Lung (tissue), 12 donors: ENCODE results near the gene DEAF1. TPM values are rescaled to one million over a fixed set of nuclear protein-coding genes. Genes with fewer than 3 reads are reported as not detected.

ENCODE experiments used
- ATAC-seq: fragments of 200-7000 bp; cut with Tn5 transposase; one replicate; pipeline ENCODE4 v1.9.1; 2020; ENCODE audit warnings: moderate number of reproducible peaks; ENCODE audit not compliant: insufficient read depth, low FRiP score
- DNase-seq, 3 donors: peaks; one replicate each; pipeline ENCODE4 v3.0.0-alpha.2; 2013 to 2017
- H3K27ac ChIP-seq, 2 donors: one replicate each; pipeline ENCODE4 v1.5.1; 2013; ENCODE audit warnings: mild to moderate bottlenecking in 2 of 2, moderate library complexity in 2 of 2, control low read depth in 1 of 2, inconsistent platforms in 1 of 2, low read depth in 1 of 2, low read length in 1 of 2
- H3K27me3 ChIP-seq, 3 donors: one replicate each; pipeline ENCODE4 v1.5.1; 2013; ENCODE audit warnings: low read length in 2 of 3; ENCODE audit not compliant: control insufficient read depth in 3 of 3, insufficient read depth in 3 of 3
- H3K36me3 ChIP-seq, 4 donors: one replicate each; pipeline ENCODE4 v1.5.1; 2013; ENCODE audit warnings: low read length in 4 of 4, mild to moderate bottlenecking in 1 of 4, moderate library complexity in 1 of 4; ENCODE audit not compliant: control insufficient read depth in 4 of 4, insufficient read depth in 4 of 4
- H3K4me1 ChIP-seq, 5 donors: one replicate each; pipeline ENCODE4 v1.5.1; 2013; ENCODE audit warnings: low read length in 5 of 5, mild to moderate bottlenecking in 2 of 5, moderate library complexity in 1 of 5; ENCODE audit not compliant: control insufficient read depth in 5 of 5, insufficient read depth in 5 of 5
- H3K4me3 ChIP-seq: one replicate; pipeline ENCODE4 v1.5.1; 2013; ENCODE audit warnings: mild to moderate bottlenecking, control low read depth, moderate library complexity
- H3K9ac ChIP-seq, 2 donors: one replicate each; pipeline ENCODE4 v1.5.1; 2013; ENCODE audit warnings: low read length in 2 of 2, control low read depth in 1 of 2; ENCODE audit not compliant: insufficient read depth in 1 of 2
- H3K9me3 ChIP-seq, 4 donors: one replicate each; pipeline ENCODE4 v1.5.1; 2013; ENCODE audit warnings: low read length in 3 of 4, mild to moderate bottlenecking in 1 of 4, moderate library complexity in 1 of 4; ENCODE audit not compliant: control insufficient read depth in 4 of 4, insufficient read depth in 3 of 4
- CTCF ChIP-seq: IDR thresholded peaks from 2 replicates; pipeline ENCODE4 v1.5.1; 2012; ENCODE audit warnings: mild to moderate bottlenecking; ENCODE audit errors: control extremely low read depth, extremely low read depth
- WGBS, 2 donors: extraction: QIAGEN DNeasy Blood & Tissue Kit; methylation state at CpG; one replicate each; pipeline ENCODE4 v1.1.7; 2013; 5-methylcytosine and 5-hydroxymethylcytosine counted together
- polyA plus RNA-seq, 2 donors: library from polyadenylated mRNA; stranded (reverse); fragments of 200-250 nt; gene quantifications; one replicate each; pipeline ENCODE4 v1.2.1, GENCODE V29; 2013
- total RNA-seq, 2 donors: library from RNA; depleted of rRNA in 1 of 2; stranded (reverse); fragments of >200 nt in 1 of 2; gene quantifications; one replicate each; pipeline ENCODE4 v1.2.1, GENCODE V29; 2014 to 2021
- donor health status: control.
- donor health status: control.
- donor health status: Bipolar disorder and iron deficiency.
- donor health status: healthy.
- donor health status: DM: yes; HTN: yes; CAD: no.

The DEAF1 gene
- total and polyA plus RNA-seq, 4 donors, result 18.5 to 33.1 (median 22.3) TPM

GRCh38 chr11:639332-639955 lies 55.6 kb downstream of the DEAF1 start:
- Histone ChIP-seq H3K27ac (no peak overlapping the region), H3K9me3 (peaks cover 0 to 4% (median 0%) of the 10 kb centered on the region in 4 donors), H3K4me1 (peaks cover 0 to 15% (median 3%) of the 10 kb centered on the region in 5 donors), H3K27me3 (peaks cover 0 to 44% (median 18%) of the 10 kb centered on the region in 3 donors), H3K4me3 (no peak overlapping the region), H3K9ac (no peak overlapping the region), H3K36me3 (peaks cover 0 to 20% (median 5%) of the 10 kb centered on the region in 4 donors)
- WGBS, 2 donors, result 9 to 10% methylated on average over 69 to 80 of the region's 80 CpGs
- ATAC-seq (no peak), DNase-seq (peak; percentile 41 to 66 (median 66))
- TF ChIP-seq CTCF, result no peak

GRCh38 chr11:638631-639331 lies 56.2 kb downstream of the DEAF1 start:
- no peak overlapping the region for H3K9ac ChIP-seq
- no peak overlapping the region for H3K4me3 ChIP-seq
- peaks cover 0 to 44% (median 18%) of the 10 kb centered on the region in 3 donors for H3K27me3 ChIP-seq
- 65 to 67% methylated on average over 28 of the region's 28 CpGs for WGBS, 2 donors
- DNase-seq, result peak in 1 of 3 donors; percentile 19
- TF ChIP-seq CTCF, result no peak
- H3K27ac ChIP-seq, result no peak overlapping the region
- H3K36me3 ChIP-seq, result peaks cover 0 to 13% (median 5%) of the 10 kb centered on the region in 4 donors
- no peak for ATAC-seq
- peaks cover 0 to 15% (median 3%) of the 10 kb centered on the region in 5 donors for H3K4me1 ChIP-seq
- peaks cover 0 to 4% (median 0%) of the 10 kb centered on the region in 4 donors for H3K9me3 ChIP-seq

- Histone ChIP-seq H3K4me1 (peaks cover 0 to 15% (median 3%) of the 10 kb centered on the region in 5 donors), H3K4me3 (no peak overlapping the region), H3K27me3 (peaks cover 0 to 44% (median 18%) of the 10 kb centered on the region in 3 donors), H3K36me3 (peaks cover 0 to 7% (median 5%) of the 10 kb centered on the region in 4 donors), H3K9ac (no peak overlapping the region), H3K9me3 (peaks cover 0 to 2% (median 0%) of the 10 kb centered on the region in 4 donors), H3K27ac (no peak overlapping the region)
- TF ChIP-seq CTCF, result no peak
- no peak for DNase-seq
- ATAC-seq, result no peak
- 26 to 38% methylated on average over 55 of the region's 55 CpGs for WGBS, 2 donors
Measured at GRCh38 chr11:637593-638521, 57.2 kb downstream of the DEAF1 start.
